Astrocyte of the hippocampus (primary cell): ENCODE data around the gene EHD3.

Experiments used
- DNase-seq: peaks from one replicate; pipeline ENCODE4 v3.0.0; 2011; ENCODE audit warnings: low read depth, low spot score

The EHD3 gene

DNA sequence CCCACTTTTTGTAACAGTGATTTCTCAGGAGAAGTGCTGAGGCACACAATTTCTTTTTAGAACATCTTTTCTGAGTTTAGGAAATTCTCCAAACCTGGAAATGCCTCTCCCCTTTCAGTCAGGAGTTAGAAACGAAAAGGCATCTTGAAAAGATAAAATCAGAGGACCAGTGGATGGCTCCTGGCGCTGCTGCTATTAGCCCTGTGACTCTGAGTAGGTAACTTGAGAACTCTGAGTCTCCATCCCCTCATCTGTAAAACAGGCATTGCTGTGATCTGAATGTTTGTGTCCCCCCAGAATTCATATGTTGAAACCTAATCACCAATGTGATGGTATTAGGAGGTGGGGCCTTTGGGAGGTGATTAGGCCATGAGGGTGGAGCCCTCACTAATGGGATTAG, 50.2 kb downstream of the EHD3 start:
- no peak for DNase-seq

DNA sequence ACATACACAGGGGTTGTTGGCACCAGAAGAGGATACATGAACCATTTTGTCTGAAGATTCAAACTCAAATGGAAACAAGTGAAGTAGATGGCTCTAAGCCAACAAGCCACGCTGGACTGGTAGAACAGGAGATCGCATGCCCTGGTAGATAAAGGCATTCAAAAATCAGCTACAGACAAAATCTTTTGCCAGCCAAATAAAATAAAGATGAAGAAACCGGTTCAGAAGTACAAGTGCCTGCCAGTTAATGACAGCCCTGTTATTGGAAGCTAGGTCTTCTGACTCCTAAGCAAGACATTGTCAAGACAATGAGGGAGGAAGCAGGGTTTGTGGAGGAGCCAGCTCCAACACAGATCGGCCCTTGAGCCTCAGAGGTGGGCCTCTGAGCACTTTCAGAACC, 52.3 kb downstream of the EHD3 start:
- DNase-seq: no peak

DNA sequence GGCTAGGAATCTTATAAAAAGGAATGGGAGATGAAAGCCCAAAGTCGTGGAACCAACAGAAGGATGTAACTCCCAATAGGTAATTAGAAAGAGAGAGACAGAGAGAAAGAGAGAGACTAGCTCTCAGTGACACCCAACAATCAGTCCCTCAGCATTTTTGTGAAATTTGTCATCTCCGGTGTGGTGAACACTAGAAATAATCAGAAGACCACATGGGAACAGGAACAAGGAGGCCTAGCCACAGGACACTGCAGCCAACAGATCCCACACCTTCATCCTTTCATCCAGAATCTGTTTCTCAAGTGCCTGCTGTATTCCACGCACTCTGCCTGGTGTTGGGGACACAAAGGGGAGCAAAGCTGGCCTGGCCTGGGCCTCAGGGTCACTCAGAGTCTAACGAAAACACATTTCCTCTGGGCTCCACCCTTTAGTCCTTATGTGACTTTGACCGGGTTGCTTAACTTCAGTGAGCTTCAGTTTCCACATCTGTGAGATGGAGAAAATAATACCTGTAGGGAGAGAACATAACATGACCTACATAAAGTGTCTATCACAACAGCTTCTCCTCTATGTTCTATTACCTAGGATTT, 53.1 kb downstream of the EHD3 start:
- no peak for DNase-seq

DNA sequence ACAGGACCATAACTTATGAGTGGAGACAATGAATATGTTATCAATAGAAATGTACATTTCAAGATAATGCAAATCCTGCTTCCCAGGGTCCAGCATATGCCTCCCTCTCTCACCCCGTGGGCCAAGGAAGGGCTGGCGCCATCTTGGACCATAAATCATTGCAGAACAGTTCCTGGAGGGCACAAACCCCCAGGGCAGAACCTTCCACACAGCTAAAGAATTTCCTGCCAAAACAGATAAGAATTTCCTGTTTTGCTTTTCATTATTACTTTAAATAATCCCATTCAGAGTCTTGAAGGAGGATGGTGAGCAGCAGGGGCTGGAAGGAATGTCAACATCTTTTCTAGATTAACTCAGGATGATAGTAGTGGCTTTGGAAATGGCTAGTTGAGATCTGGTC, 53.7 kb downstream of the EHD3 start:
- DNase-seq: no peak

GRCh38 chr2:31294196-31294595, 60.2 kb downstream of the EHD3 start:
- DNase-seq: peak; percentile 26

DNA sequence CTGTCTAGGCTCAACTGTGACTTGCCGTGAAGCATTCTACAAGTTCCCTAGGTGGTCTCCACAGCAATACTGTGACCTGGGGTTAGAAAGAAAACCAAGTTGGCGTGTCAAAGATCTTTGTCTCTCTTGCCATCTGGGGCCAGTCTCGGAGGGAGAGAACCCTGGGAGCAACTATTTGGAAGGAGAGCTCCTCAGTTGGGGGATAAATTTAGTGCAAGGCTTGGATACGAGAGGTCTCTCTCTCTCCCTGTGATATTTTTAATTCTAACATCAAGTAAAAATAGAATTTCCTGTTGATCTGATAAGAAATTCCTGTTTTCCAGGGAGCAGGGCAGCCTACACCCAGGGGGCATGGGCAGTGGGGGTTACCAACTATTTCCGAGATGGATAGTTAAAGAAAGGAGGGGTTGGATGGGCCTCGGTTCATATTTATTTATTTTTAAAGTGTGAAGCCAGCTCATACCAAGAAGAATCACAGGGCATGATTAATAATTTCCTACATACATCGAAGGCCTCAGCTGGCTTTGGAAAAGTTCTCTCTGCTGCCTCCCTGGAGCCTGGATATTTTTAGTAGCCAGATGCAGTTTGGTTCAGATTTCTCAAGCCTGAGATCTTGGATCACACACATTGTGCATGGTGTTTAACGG, 62.8 kb downstream of the EHD3 start:
- no peak for DNase-seq

DNA sequence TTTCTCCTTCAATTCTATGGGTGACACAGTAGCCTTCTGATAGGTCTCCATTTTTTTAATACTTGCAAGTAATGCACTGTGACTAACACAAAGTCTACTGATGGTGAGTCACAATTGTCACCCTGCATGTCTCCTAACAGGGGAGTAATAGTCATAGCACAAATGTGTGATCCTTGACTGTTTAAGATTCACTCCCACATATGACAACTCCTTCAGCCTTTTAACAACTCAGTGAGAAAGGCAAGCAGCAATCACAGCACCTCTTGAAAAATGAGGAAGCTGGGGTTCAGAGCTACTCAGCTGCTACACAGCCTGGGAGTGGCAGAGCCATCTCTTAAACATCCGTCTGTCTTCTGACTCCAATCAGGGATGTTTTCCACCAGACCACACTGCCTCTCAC, 63.8 kb downstream of the EHD3 start:
- no peak for DNase-seq

GRCh38 chr2:31299547-31299946, 65.6 kb downstream of the EHD3 start:
- DNase-seq: no peak

GRCh38 chr2:31300309-31300708, 66.4 kb downstream of the EHD3 start:
- DNase-seq: no peak

- no peak for DNase-seq
These were observed 69.1 kb downstream of the EHD3 start for GRCh38 chr2:31302940-31303563.

DNA sequence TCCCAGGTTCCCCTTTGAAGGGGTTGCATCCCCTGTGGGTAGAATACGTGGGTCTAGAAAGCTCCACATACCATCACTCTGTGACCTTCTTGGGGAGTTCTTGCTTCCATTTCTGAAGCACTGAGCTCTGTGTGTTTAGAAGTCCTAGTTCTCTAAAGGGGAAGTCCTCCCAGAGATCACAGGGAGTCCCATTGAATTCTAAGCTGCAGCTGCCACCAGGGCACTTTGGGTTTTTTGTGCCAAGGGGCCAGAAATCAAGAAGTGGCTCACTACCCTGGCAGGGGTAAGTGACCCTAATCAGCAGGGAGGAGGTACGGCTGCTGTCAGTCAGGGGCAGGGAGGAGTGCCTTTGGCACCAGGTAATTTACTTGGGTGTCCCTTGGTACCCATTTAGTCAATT, 70.9 kb downstream of the EHD3 start:
- no peak for DNase-seq

GRCh38 chr2:31312898-31313297, 78.9 kb downstream of the EHD3 start:
- peak; percentile 45 for DNase-seq

DNA sequence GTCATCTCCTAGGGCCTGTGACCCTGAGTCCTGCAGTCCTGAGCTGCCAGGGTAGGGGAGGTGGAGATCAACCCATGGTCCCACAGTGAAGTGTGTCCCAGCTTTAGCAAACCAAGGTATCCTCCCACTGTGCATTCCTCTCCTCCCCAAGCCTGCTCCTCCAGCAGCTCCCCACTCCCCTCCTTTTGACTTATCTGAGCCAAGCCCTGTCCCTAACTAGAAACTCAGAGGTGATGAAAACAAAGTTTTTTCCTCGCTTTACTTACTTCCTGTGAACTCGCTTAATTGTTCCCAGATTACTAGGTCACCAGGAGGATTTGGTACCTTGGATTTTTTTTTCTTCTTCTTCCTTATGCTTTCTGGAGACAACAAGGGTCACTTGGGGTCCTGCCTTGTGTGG, 80.8 kb downstream of the EHD3 start:
- no peak for DNase-seq

DNA sequence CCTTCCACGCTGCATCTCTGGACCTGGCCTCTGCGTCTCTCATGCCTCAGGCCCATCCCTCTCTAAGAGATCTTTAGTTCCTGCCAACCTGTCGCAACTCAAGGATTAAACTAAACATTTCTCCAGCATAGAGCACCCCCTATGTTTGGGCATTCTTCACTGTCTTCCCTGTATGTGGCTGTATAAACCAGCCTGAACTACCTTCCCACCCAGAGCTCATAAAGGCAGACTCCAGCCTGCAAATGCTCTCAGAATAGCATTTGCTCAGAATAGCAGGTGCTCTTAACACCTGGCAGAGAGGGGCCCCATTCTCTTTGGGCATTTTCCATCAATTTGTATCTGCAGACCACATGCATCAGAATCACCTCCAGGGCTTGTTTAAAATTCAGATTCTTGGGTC, 83.4 kb downstream of the EHD3 start:
- no peak for DNase-seq

DNA sequence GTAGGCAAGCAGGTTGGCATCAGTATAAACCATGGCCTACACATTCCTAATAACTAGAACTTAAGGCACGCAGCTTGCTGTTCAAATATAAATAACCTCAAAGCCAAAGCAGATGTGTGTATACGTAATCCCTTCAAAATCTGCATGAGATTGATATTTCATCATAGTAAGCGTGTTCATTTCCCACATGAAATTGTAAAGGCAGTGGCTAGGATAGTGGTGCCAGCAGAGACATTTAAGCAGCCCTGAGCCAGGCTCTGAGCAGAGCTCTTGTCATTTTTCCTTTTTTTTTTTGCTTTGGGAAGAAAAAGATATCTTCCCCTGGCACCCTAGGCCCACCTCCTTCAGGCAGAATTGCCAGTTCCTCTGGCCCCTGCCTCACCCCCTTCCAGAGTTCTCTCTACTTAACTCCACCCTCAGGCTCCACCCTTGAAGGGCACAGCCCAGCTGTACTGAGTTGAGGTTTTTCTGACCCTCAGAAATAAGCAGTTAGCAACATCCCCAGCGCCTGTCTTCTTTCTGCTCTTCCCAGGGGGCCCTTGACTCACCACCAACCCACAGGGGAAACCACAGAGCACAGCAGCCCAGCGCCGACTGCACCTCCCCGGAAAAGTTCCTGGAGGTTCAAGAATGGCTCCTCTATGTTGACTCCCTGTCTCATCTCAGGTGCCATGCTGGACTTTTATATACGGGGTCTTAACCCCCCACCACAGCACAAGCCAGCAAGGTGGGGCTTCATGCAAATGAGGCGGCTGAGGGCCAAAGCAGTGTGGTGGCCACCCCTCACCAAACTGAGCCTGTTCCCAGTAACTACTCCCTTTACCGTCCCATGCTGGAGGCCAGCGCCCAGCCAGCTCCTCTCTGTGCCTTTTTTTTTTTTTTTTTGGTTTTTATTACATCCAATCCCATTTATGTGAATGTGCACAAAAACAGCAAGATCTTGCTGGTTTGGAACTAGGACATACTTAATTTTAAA, 84.7 kb downstream of the EHD3 start:
- peak; percentile 69 for DNase-seq
